GM12865 (cell line): ENCODE measurements around the gene UBASH3B.

Experiments
- DNase-seq: peaks from one replicate; pipeline ENCODE4 v3.0.0; 2010; ENCODE audit warnings: low read depth
- H3K4me3 ChIP-seq: 2 replicates; pipeline ENCODE4 v1.5.1; 2011; ENCODE audit warnings: mild to moderate bottlenecking, low read depth, low read length, control low read depth
- TF ChIP-seq, protein P1 (sequence below): IDR thresholded peaks from 2 replicates; pipeline ENCODE4 v1.5.1; 2011; ENCODE audit warnings: low read length, control low read depth, low read depth, inconsistent platforms; ENCODE audit not compliant: insufficient read depth; ENCODE audit errors: missing control alignments

Gene UBASH3B

DNA sequence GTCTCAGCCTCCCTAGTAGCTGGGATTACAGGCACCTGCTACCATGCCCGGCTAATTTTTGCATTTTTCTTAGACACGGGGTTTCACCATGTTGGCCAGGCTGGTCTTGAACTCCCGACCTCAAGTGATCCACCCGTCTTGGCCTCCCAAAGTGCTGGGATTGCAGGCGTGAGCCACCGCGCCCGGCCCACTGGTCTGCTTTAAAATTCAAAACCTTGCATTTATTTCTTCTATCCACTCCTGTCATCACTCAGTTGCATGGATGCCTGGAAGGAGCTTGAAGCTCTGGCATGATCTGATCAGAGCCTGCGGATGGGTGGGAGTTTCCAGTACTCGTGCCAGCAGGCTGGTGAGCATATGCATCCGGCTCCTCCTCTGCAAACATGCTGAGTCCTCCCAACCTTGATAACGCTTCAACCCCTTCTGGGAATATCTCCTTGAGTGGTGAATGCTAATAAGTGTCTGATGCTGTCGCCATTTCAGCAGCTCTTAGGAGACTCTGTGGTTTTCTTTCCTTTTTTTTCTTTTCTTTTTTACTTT lies 39.6 kb downstream of the UBASH3B start:
- TF ChIP-seq, protein P1, sequence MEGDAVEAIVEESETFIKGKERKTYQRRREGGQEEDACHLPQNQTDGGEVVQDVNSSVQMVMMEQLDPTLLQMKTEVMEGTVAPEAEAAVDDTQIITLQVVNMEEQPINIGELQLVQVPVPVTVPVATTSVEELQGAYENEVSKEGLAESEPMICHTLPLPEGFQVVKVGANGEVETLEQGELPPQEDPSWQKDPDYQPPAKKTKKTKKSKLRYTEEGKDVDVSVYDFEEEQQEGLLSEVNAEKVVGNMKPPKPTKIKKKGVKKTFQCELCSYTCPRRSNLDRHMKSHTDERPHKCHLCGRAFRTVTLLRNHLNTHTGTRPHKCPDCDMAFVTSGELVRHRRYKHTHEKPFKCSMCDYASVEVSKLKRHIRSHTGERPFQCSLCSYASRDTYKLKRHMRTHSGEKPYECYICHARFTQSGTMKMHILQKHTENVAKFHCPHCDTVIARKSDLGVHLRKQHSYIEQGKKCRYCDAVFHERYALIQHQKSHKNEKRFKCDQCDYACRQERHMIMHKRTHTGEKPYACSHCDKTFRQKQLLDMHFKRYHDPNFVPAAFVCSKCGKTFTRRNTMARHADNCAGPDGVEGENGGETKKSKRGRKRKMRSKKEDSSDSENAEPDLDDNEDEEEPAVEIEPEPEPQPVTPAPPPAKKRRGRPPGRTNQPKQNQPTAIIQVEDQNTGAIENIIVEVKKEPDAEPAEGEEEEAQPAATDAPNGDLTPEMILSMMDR: no peak
- no peak for DNase-seq
- no peak overlapping the region for H3K4me3 ChIP-seq

DNA sequence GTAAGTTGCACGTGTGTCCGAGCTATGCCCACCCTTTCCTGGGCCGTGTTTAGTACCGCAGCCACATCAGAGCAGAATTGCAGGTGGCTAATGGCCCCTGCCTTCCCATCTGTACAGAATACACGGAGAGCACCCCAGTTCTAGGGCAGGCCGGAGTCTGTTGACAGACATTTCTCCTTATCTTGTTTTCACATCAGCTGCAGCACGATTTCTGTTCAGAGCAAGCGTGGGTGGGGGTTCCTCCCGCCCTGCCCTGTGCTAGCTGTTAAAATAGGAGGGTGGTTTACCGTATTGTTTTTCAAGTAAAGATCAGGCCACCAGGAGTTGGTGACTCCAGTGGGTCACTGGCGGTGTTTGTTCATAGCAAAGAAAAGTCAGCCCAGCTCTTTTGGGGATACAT lies 41.1 kb downstream of the UBASH3B start:
- no peak overlapping the region for H3K4me3 ChIP-seq
- TF ChIP-seq, protein P1: no peak
- DNase-seq: peak; percentile 33

DNA sequence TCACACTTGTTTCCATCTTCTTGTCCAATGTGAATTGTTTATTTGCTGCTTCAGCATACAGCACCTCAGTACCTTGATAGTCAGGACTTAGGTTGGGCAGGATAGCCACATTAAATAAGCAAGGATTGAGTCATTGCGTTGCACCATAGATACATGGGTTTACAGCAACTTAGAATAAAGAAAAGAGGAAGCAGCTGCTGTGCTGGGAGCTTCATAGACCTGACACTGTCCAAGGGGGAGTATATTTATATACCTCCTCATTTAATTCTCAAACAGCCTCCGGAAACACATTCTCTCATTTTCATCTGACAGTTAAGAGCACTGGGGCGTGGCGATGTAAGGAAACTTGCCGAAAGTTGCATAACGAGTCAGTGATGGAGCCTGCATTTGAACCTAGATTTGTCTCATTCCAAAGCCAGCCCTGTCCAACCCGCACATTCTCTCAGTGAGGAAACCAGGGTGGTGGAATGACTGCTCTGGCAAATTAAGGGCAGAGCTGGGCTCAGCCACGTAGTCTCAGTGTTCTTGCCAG lies 42.2 kb downstream of the UBASH3B start:
- peak; percentile 67 for DNase-seq
- no peak overlapping the region for H3K4me3 ChIP-seq
- TF ChIP-seq, protein P1: no peak

DNA sequence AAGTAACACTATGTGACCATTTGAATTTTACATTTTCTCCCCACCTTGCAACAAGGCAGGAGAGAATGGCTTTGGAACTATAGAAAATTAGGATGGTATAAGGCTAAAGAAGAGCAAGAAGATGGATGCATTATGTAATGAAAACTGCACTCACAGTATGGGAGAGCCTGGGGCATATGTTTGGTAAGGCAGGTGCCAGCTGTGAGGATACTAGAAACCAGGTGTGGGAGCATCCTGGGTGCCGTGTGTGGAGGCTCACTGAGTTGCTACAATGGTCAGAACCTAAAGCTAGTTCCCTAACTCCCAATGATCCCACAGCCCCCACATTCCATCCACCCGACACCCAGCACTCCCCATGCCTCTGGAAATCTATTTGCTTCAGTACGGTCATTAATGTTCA lies 42.9 kb downstream of the UBASH3B start:
- H3K4me3 ChIP-seq: no peak overlapping the region
- no peak for DNase-seq
- TF ChIP-seq, protein P1: no peak

DNA sequence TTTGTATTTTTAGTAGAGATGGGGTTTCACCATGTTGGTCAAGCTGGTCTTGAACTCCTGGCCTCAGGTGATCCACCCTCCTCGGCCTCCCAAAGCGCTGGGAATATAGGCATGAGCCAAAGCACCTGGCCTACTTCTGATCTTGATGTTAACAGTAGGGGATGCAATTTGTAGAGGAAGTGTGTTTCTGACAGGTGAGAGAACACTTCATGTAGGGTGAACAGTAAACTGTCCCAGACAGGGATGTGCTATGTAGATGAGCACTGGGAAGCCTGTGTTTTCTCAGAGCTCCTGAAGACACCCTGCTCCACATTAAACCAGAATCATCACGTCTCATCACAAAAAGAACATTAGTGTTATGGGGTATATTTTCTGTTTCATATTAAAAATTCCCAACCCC lies 45.1 kb downstream of the UBASH3B start:
- no peak for DNase-seq
- H3K4me3 ChIP-seq: no peak overlapping the region
- TF ChIP-seq, protein P1: no peak

DNA sequence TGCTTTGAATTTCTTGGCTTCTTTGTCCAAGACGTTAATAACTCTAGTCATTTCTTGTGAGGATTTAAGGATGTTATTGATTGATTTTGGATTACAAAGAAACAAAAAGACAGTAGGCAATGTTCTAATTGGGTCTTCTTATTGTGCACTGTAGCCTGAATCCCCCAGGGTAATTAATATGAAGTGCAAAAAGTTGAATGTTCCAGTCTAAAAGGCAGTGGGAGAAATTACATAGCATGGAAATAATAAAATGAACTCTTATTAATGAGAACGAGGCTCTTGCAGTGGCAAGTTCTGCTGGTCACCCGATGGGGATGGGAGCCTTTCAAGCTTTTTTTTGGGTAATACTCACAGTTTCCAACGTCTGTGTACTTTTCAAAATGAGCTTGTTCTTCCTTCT lies 45.6 kb downstream of the UBASH3B start:
- H3K4me3 ChIP-seq: no peak overlapping the region
- TF ChIP-seq, protein P1: no peak
- DNase-seq: no peak
